A549 (cell line): ENCODE results near the gene TPRKB. TPM values are rescaled to one million over a fixed set of nuclear protein-coding genes. Genes with fewer than 3 reads are reported as not detected.
A peak's percentile ranks its signal among the peaks of the same experiment; 100 is the strongest.
"Not testable (repeated sequence)": the region's sequence is repeated elsewhere in the genome, so short reads cannot be mapped to it uniquely, and the experiment has no call there.

Experiments
- ATAC-seq, 2 experiments: fragments of 200-7000 bp in 1 of 2; fragments of >200 bp in 1 of 2; cut with Nextera tagmentation in 1 of 2; cut with Tn5 transposase in 1 of 2; 3 replicates each; pipeline versions ENCODE4 v1.8.0 to v1.9.1; 2018 to 2020; ENCODE audit warnings: mild to moderate bottlenecking in 1 of 2, moderate library complexity in 1 of 2
- CTCF ChIA-PET: fragments of 300-600 bp; sonication (Branson Sonifier 250); formaldehyde crosslinking; extraction: SDS; loops from one replicate; lab custom pipeline; 2021; ENCODE audit warnings: antibody characterized with exemption, inconsistent platforms; lab: Yijun Ruan, JAX
- POLR2A ChIA-PET: fragments of 350-600 bp; formaldehyde crosslinking; extraction: SDS; loops from one replicate; lab custom pipeline; 2021; ENCODE audit warnings: antibody characterized with exemption, inconsistent platforms; lab: Yijun Ruan, JAX
- DNase-seq, 2 experiments: peaks; one replicate each; pipeline versions ENCODE4 v3.0.0 to v3.0.0-alpha.2; 2011 to 2016; ENCODE audit warnings: low read depth in 1 of 2, low spot score in 1 of 2
- FAIRE-seq: peaks from 2 replicates; lab custom pipeline; 2011; peaks lifted over from hg19 to GRCh38; lab: Jason Lieb, UNC
- H3K27ac ChIP-seq, 2 experiments: fragments of >200 bp; sonication (Bioruptor Twin); formaldehyde crosslinking; 3 replicates each; pipeline ENCODE4 v1.5.1; 2016 to 2017
- H3K4me1 ChIP-seq: fragments of >200 bp; sonication (Bioruptor Twin); formaldehyde crosslinking; 3 replicates; pipeline ENCODE4 v1.6.1; 2016
- H3K4me2 ChIP-seq: fragments of >200 bp; sonication (Bioruptor Twin); formaldehyde crosslinking; 3 replicates; pipeline ENCODE4 v1.6.1; 2016
- H3K4me3 ChIP-seq: fragments of >200 bp; sonication (Bioruptor Twin); formaldehyde crosslinking; 3 replicates; pipeline ENCODE4 v1.5.1; 2016
- H3K9me3 ChIP-seq: fragments of >200 bp; sonication (Bioruptor Twin); formaldehyde crosslinking; 3 replicates; pipeline ENCODE4 v1.6.1; 2016
- CHD2 ChIP-seq: fragments of 150-350 bp; IDR thresholded peaks from 2 replicates; pipeline ENCODE4 v1.6.1; 2014; ENCODE audit warnings: low read length; ENCODE audit not compliant: partially characterized antibody
- ESRRA ChIP-seq: fragments of 150-350 bp; IDR thresholded peaks from 2 replicates; pipeline ENCODE4 v1.6.1; 2014; ENCODE audit warnings: mild to moderate bottlenecking, low read length, borderline replicate concordance
- FOSB ChIP-seq: fragments of 250-450 bp; sonication (Bioruptor Pico); IDR thresholded peaks from 2 replicates; pipeline ENCODE4 v1.5.0; 2020; ENCODE audit warnings: mild to moderate bottlenecking, moderate library complexity
- GATA3 ChIP-seq: IDR thresholded peaks from 2 replicates; pipeline ENCODE4 v1.6.1; 2012; ENCODE audit warnings: borderline replicate concordance
- HOXB13 ChIP-seq: fragments of 250-450 bp; sonication (Bioruptor Pico); IDR thresholded peaks from 2 replicates; pipeline ENCODE4 v1.5.0; 2020; ENCODE audit warnings: low read depth, mild to moderate bottlenecking, moderate library complexity
- JUN ChIP-seq, 2 experiments: fragments of >200 bp; sonication (Bioruptor Twin); formaldehyde crosslinking; IDR thresholded peaks; 2 replicates in 1 of 2; 3 replicates in 1 of 2; pipeline ENCODE4 v1.6.1; 2016 to 2017
- KDM1A ChIP-seq: fragments of 200-600 bp; sonication (generic); IDR thresholded peaks from 2 replicates; pipeline ENCODE4 v1.6.1; 2016; ENCODE audit warnings: low read depth, mild to moderate bottlenecking
- KDM5A ChIP-seq: fragments of 200-600 bp; sonication (generic); IDR thresholded peaks from 2 replicates; pipeline ENCODE4 v1.6.1; 2016; ENCODE audit warnings: antibody characterized with exemption, mild to moderate bottlenecking
- MYC ChIP-seq: IDR thresholded peaks from 2 replicates; pipeline ENCODE4 v1.6.1; 2012; ENCODE audit warnings: mild to moderate bottlenecking, inconsistent platforms, low read length, improper control_type of control experiment, borderline replicate concordance
- NR3C1 ChIP-seq: fragments of >200 bp; sonication (Bioruptor Twin); formaldehyde crosslinking; IDR thresholded peaks from 3 replicates; pipeline ENCODE4 v1.6.1; 2017
- PHF8 ChIP-seq: fragments of 200-600 bp; sonication (generic); IDR thresholded peaks from 2 replicates; pipeline ENCODE4 v1.6.1; 2016; ENCODE audit warnings: low read depth, mild to moderate bottlenecking, antibody characterized with exemption, moderate library complexity, borderline replicate concordance
- POLR2A ChIP-seq: IDR thresholded peaks from 2 replicates; pipeline ENCODE4 v1.6.1; 2012; ENCODE audit warnings: mild to moderate bottlenecking, low read length
- RAD21 ChIP-seq, 2 experiments: fragments of >200 bp in 1 of 2; sonication (Bioruptor Twin) in 1 of 2; formaldehyde crosslinking in 1 of 2; IDR thresholded peaks in 1 of 2; conservative IDR thresholded peaks in 1 of 2; 2 replicates in 1 of 2; 3 replicates in 1 of 2; pipeline ENCODE4 v1.6.1; 2012 to 2018; ENCODE audit warnings: inconsistent platforms in 1 of 2
- RFX5 ChIP-seq: fragments of 450-650 bp; IDR thresholded peaks from 2 replicates; pipeline ENCODE4 v1.7.1; 2014; ENCODE audit warnings: antibody characterized with exemption, mild to moderate bottlenecking, moderate library complexity
- SMC3 ChIP-seq: fragments of >200 bp; sonication (Bioruptor Twin); formaldehyde crosslinking; IDR thresholded peaks from 3 replicates; pipeline ENCODE4 v1.6.1; 2018; ENCODE audit warnings: inconsistent platforms
- SREBF2 ChIP-seq: fragments of 450-650 bp; IDR thresholded peaks from 2 replicates; pipeline ENCODE4 v1.6.1; 2014; ENCODE audit warnings: mild to moderate bottlenecking, moderate library complexity
- TFCP2L1 ChIP-seq: fragments of 250-450 bp; sonication (Bioruptor Pico); IDR thresholded peaks from 2 replicates; pipeline ENCODE4 v1.5.0; 2021; ENCODE audit warnings: mild to moderate bottlenecking
- TP53 ChIP-seq: fragments of 250-450 bp; sonication (Bioruptor Pico); IDR thresholded peaks from 2 replicates; pipeline ENCODE4 v1.5.0; 2021; ENCODE audit warnings: mild to moderate bottlenecking, moderate library complexity
- ZC3H11A ChIP-seq: fragments of 450-650 bp; IDR thresholded peaks from 2 replicates; pipeline ENCODE4 v1.6.1; 2014; ENCODE audit warnings: antibody characterized with exemption, mild to moderate bottlenecking
- ZFP36 ChIP-seq: fragments of 450-650 bp; IDR thresholded peaks from 2 replicates; pipeline ENCODE4 v1.6.1; 2014; ENCODE audit warnings: borderline replicate concordance; ENCODE audit not compliant: partially characterized antibody
- WGBS: methylation state at CpG from one replicate; pipeline ENCODE4 v1.1.6; 2017; ENCODE audit errors: missing lambda C conversion rate; 5-methylcytosine and 5-hydroxymethylcytosine counted together
- polyA plus RNA-seq, 4 experiments: library from polyadenylated mRNA; depleted of rRNA in 3 of 4; stranded (reverse); fragments of >200 nt; fragmentation: RNase III in 1 of 4; extraction: RNeasy Plus Mini Kit Qiagen cat#74134 plus additional on column Dnase treatment in 1 of 4; gene quantifications; 2 replicates in 3 of 4; 3 replicates in 1 of 4; pipeline ENCODE4 v1.2.3, GENCODE V29; 2011 to 2017
- TF ChIP-seq, protein P1 (sequence below): fragments of 450-650 bp; IDR thresholded peaks from 2 replicates; pipeline ENCODE4 v1.6.1; 2014; ENCODE audit warnings: antibody characterized with exemption
- TF ChIP-seq, protein P2 (sequence below): fragments of >200 bp; sonication (Bioruptor Twin); formaldehyde crosslinking; IDR thresholded peaks from 3 replicates; pipeline ENCODE4 v1.6.1; 2016
- TF ChIP-seq, protein P3 (sequence below): IDR thresholded peaks from 2 replicates; pipeline ENCODE4 v1.6.1; 2012
- TF ChIP-seq, protein P4 (sequence below): fragments of >200 bp; sonication (Bioruptor Twin); formaldehyde crosslinking; IDR thresholded peaks from 3 replicates; pipeline ENCODE4 v1.5.1; 2016

TPRKB gene
- polyA plus RNA-seq, 2 of the 4 experiments (the other 2 are of a cell fraction): 115 to 144 TPM

DNA sequence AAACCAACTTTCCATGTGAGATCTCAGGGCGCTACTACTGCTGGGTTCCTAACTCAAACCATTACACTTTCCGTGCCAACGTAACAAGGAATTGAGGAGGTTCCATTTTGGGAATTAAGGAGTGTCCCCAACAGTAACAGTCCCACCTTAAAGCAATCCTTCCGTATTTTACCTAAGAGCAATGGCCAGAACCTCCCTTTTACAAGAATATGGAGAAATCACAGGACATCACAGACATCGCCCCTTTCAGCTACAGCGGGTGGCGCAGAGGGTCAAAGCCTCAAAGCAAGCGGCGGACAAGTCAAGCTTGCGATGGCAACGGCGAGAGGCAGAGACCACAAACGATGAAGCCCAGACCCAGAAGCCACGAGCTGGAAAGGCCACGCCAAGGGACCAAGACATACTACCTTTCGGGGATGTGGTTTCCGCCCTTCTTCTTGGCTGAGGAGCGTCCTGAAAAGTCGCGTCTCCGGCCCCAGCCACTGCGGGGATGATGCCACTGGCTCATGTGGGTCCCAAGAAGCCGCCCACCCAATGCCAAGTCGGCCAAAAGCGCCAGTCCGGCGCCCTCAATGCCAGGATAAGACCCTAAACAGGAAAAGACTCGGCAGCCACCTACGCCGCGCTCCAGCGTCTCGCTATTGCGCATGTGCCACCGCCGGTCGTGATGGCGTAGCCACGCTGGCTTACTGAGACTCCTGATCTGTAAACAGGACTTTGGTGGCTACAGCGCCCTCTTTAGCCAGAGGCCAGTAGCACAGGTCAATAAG is 42.5 kb upstream of the TPRKB start, which contains the start of gene DUSP11:
Gene DUSP11 (minus strand): TSS at position 637 of the 770 bp plus-strand sequence. CDS start 129 bp downstream, at position 508.
- H3K4me1 ChIP-seq: peaks cover 19% of the 10 kb centered on the region
- peak within 1 kb of the TSS; percentile 90 for H3K4me2 ChIP-seq
- peak; percentile 96 to 97 for ATAC-seq
- DNase-seq: peak; percentile 95
- ChIA-PET CTCF (interaction anchor here (0.6 to 0.8 kb wide), 4 partner anchors 10 to 237 kb away, joined by 3 read pairs; no protein-coding TSS in a partner anchor), POLR2A (interaction anchor here (1.1 kb wide), 1 partner anchor 42 kb away, joined by 5 read pairs; the partner anchor contains the start of gene TPRKB)
- WGBS: 3% methylated on average over 28 of the region's 40 CpGs
- no peaks in the 10 kb centered on the region for H3K9me3 ChIP-seq
- peak within 1 kb of the TSS; percentile 94 for H3K4me3 ChIP-seq
- peak within 1 kb of the TSS; percentile 90 for H3K27ac ChIP-seq
- TF ChIP-seq HOXB13 (CRISPR knock-in tag) (no peak), ZFP36 (no peak), JUN (IDR thresholded peaks at IDR 0.05) (peak in 1 of 2 experiments; percentile 87; a peak in 3 of 5 replicates), KDM1A (no peak), PHF8 (peak; percentile 84), TFCP2L1 (no peak), CHD2 (no peak), POLR2A (peak; percentile 95), RFX5 (no peak; the same call in 1 of the 2 replicates), SREBF2 (no peak), ZC3H11A (0 out of 2 replicates have a peak, but pooled peaks have one; percentile 1), GATA3 (no peak), KDM5A (peak; percentile 45; the same call in 1 of the 2 replicates), RAD21 (conservative IDR thresholded peaks at IDR 0.05 in 1 of 2, IDR thresholded peaks at IDR 0.05 in 1 of 2) (peak; percentile 43 to 49; a peak in 4 of 5 replicates), TP53 (no peak), MYC (peak; percentile 75), ESRRA (no peak), SMC3 (no peak), NR3C1 (no peak), FOSB (CRISPR knock-in tag) (no peak)
- TF ChIP-seq, protein P1, sequence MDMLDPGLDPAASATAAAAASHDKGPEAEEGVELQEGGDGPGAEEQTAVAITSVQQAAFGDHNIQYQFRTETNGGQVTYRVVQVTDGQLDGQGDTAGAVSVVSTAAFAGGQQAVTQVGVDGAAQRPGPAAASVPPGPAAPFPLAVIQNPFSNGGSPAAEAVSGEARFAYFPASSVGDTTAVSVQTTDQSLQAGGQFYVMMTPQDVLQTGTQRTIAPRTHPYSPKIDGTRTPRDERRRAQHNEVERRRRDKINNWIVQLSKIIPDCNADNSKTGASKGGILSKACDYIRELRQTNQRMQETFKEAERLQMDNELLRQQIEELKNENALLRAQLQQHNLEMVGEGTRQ: no peak
- TF ChIP-seq, protein P2, sequence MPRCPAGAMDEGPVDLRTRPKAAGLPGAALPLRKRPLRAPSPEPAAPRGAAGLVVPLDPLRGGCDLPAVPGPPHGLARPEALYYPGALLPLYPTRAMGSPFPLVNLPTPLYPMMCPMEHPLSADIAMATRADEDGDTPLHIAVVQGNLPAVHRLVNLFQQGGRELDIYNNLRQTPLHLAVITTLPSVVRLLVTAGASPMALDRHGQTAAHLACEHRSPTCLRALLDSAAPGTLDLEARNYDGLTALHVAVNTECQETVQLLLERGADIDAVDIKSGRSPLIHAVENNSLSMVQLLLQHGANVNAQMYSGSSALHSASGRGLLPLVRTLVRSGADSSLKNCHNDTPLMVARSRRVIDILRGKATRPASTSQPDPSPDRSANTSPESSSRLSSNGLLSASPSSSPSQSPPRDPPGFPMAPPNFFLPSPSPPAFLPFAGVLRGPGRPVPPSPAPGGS: peak; percentile 88
- TF ChIP-seq, protein P3, sequence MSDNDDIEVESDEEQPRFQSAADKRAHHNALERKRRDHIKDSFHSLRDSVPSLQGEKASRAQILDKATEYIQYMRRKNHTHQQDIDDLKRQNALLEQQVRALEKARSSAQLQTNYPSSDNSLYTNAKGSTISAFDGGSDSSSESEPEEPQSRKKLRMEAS: peak; percentile 79
- TF ChIP-seq, protein P4, sequence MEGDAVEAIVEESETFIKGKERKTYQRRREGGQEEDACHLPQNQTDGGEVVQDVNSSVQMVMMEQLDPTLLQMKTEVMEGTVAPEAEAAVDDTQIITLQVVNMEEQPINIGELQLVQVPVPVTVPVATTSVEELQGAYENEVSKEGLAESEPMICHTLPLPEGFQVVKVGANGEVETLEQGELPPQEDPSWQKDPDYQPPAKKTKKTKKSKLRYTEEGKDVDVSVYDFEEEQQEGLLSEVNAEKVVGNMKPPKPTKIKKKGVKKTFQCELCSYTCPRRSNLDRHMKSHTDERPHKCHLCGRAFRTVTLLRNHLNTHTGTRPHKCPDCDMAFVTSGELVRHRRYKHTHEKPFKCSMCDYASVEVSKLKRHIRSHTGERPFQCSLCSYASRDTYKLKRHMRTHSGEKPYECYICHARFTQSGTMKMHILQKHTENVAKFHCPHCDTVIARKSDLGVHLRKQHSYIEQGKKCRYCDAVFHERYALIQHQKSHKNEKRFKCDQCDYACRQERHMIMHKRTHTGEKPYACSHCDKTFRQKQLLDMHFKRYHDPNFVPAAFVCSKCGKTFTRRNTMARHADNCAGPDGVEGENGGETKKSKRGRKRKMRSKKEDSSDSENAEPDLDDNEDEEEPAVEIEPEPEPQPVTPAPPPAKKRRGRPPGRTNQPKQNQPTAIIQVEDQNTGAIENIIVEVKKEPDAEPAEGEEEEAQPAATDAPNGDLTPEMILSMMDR: peak; percentile 91
- FAIRE-seq: peak; percentile 56

DNA sequence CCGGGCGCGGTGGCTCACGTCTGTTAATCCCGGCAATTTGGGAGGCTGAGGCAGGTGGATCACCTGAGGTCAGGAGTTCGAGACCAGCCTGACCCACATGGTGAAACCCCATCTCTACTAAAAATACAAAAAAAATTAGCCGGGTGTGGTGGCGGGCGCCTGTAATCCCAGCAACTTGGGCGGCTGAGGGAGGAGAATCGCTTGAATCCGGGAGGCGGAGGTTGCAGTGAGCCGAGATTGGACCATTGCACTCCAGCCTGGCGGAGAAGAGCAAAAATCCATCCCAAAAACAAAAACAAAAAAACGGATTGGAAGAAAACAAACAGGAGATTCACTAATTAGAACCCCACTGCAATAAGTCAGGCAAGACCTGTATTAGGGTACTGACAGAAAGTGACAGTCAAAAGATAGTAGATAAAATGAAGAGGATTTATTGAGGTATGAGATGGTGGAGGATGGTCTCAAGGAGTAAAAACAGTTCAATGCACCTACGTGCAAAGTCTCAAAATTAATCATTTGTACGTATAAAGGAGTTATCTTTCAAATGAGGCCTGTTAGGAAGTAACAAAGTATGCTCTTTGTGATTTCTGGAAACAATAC is 41.8 kb upstream of the TPRKB start:
- ATAC-seq: peak in 1 of 2 experiments; percentile 3; a peak in 1 of 6 replicates
- not testable (repeated sequence) for H3K9me3 ChIP-seq
- CTCF ChIA-PET: interaction anchor here (0.6 to 0.8 kb wide), 3 partner anchors 11 to 237 kb away, joined by 3 read pairs; no protein-coding TSS in a partner anchor

More for the DNA sequence above, 41.8 kb upstream of the TPRKB start:
- Histone ChIP-seq H3K27ac (peak overlapping the region; percentile 90), H3K4me3 (peak overlapping the region; percentile 94), H3K4me1 (peaks cover 19% of the 10 kb centered on the region), H3K4me2 (peak overlapping the region; percentile 90)
- POLR2A ChIA-PET: interaction anchor here (1.1 kb wide), 1 partner anchor 42 kb away, joined by 5 read pairs; the partner anchor contains the start of gene TPRKB
- DNase-seq: peak in 1 of 2 experiments; percentile 8
- WGBS: 70% methylated on average over 18 of the region's 18 CpGs
- not testable (repeated sequence) for FAIRE-seq
